Breast epithelium (tissue), 4 donors: ENCODE data around the gene ZFYVE16. TPM values are rescaled to one million over a fixed set of nuclear protein-coding genes. Genes with fewer than 3 reads are reported as not detected.

Experiments used
- DNase-seq, 2 donors: peaks; one replicate each; pipeline ENCODE4 v3.0.0-alpha.2; 2019; ENCODE audit warnings: low spot score in 2 of 2
- H3K27ac ChIP-seq, 2 donors: fragments of 200-600 bp; sonication (generic) in 1 of 2; one replicate each; pipeline ENCODE4 v1.5.1; 2016 to 2019; ENCODE audit warnings: mild to moderate bottlenecking in 1 of 2
- H3K27me3 ChIP-seq, 2 donors: fragments of 200-600 bp; sonication (generic) in 1 of 2; one replicate each; pipeline versions ENCODE4 v1.5.1 to v1.6.0; 2017 to 2019; ENCODE audit warnings: control low read depth in 1 of 2, mild to moderate bottlenecking in 1 of 2
- H3K36me3 ChIP-seq: fragments of 200-600 bp; one replicate; pipeline ENCODE4 v1.5.1; 2019
- H3K4me1 ChIP-seq, 2 donors: fragments of 200-600 bp; sonication (generic); one replicate each; pipeline ENCODE4 v1.5.1; 2016 to 2019; ENCODE audit warnings: control low read depth in 1 of 2
- H3K4me3 ChIP-seq, 3 donors: fragments of 200-600 bp; sonication (generic); 1 replicate in 2 of 3; 2 replicates in 1 of 3; pipeline ENCODE4 v1.5.1; 2016 to 2019; ENCODE audit warnings: mild to moderate bottlenecking in 3 of 3, moderate library complexity in 2 of 3
- H3K9me3 ChIP-seq, 2 donors: fragments of 200-600 bp; sonication (generic) in 1 of 2; one replicate each; pipeline ENCODE4 v1.5.1; 2016 to 2019; ENCODE audit warnings: control low read depth in 1 of 2
- CTCF ChIP-seq, 3 donors: fragments of 450-650 bp; IDR thresholded peaks; one replicate each; pipeline ENCODE4 v1.5.1; 2016 to 2017; ENCODE audit warnings: antibody characterized with exemption in 3 of 3, mild to moderate bottlenecking in 3 of 3, moderate library complexity in 3 of 3
- POLR2A ChIP-seq: fragments of 450-650 bp; IDR thresholded peaks from one replicate; pipeline ENCODE4 v1.6.1; 2016; ENCODE audit warnings: antibody characterized with exemption, mild to moderate bottlenecking, moderate library complexity
- POLR2AphosphoS5 ChIP-seq, 3 donors: sonication (generic); formaldehyde crosslinking; IDR thresholded peaks; one replicate each; pipeline ENCODE4 v1.6.1; 2017; ENCODE audit warnings: antibody characterized with exemption in 3 of 3
- intact Hi-C: fragments of 100-400 bp; cut with DNase I; formaldehyde crosslinking; loops from one replicate; pipeline ENCODE4 v1.15.1; 2023; ENCODE audit warnings: low total_unique reads
- total RNA-seq, 3 donors: library from RNA; depleted of rRNA; stranded (reverse); fragments of >200 nt; gene quantifications; one replicate each; pipeline ENCODE4 v1.1.0, GENCODE V29; 2016

The ZFYVE16 gene
- total RNA-seq, 3 donors from 2014 or later = 28.0 to 61.9 (median 50.5) TPM

GRCh38 chr5:80369521-80369920 is 38.3 kb upstream of the ZFYVE16 start:
- DNase-seq = no peak
- Histone ChIP-seq H3K36me3 (no peaks in the 10 kb centered on the region), H3K9me3 (no peaks in the 10 kb centered on the region), H3K27ac (no peak overlapping the region), H3K4me1 (no peaks in the 10 kb centered on the region), H3K27me3 (no peaks in the 10 kb centered on the region), H3K4me3 (no peak overlapping the region)
- TF ChIP-seq POLR2A (no peak), CTCF (IDR thresholded peaks at IDR 0.05) (no peak), POLR2AphosphoS5 (IDR thresholded peaks at IDR 0.05) (no peak)
- intact Hi-C loops = no loop called here

- no peaks in the 10 kb centered on the region for H3K9me3 ChIP-seq
- no peaks in the 10 kb centered on the region for H3K4me1 ChIP-seq
- TF ChIP-seq POLR2AphosphoS5 (IDR thresholded peaks at IDR 0.05) (no peak), POLR2A (no peak), CTCF (IDR thresholded peaks at IDR 0.05) (no peak)
- H3K4me3 ChIP-seq = no peak overlapping the region
- DNase-seq = no peak
- H3K36me3 ChIP-seq = no peaks in the 10 kb centered on the region
- intact Hi-C loops = no loop called here
- no peaks in the 10 kb centered on the region for H3K27me3 ChIP-seq
- no peak overlapping the region for H3K27ac ChIP-seq
Observed at GRCh38 chr5:80370390-80370789, 37.5 kb upstream of the ZFYVE16 start.

GRCh38 chr5:80372780-80373179 is 35.1 kb upstream of the ZFYVE16 start:
- DNase-seq = no peak
- Histone ChIP-seq H3K27me3 (no peaks in the 10 kb centered on the region), H3K27ac (no peak overlapping the region), H3K9me3 (no peaks in the 10 kb centered on the region), H3K36me3 (no peaks in the 10 kb centered on the region), H3K4me3 (no peak overlapping the region), H3K4me1 (no peaks in the 10 kb centered on the region)
- intact Hi-C loops = no loop called here
- TF ChIP-seq POLR2A = no peak
- TF ChIP-seq CTCF (IDR thresholded peaks at IDR 0.05) = no peak
- TF ChIP-seq POLR2AphosphoS5 (IDR thresholded peaks at IDR 0.05) = no peak

GRCh38 chr5:80374188-80374587 is 33.7 kb upstream of the ZFYVE16 start:
- Histone ChIP-seq H3K4me3 (no peak overlapping the region), H3K27me3 (no peaks in the 10 kb centered on the region), H3K27ac (no peak overlapping the region), H3K4me1 (no peaks in the 10 kb centered on the region), H3K36me3 (no peaks in the 10 kb centered on the region), H3K9me3 (no peaks in the 10 kb centered on the region)
- intact Hi-C loops = no loop called here
- DNase-seq = no peak
- TF ChIP-seq CTCF (IDR thresholded peaks at IDR 0.05) (no peak), POLR2AphosphoS5 (IDR thresholded peaks at IDR 0.05) (no peak), POLR2A (no peak)

- Histone ChIP-seq H3K4me1 (no peaks in the 10 kb centered on the region), H3K4me3 (no peak overlapping the region), H3K27me3 (no peaks in the 10 kb centered on the region), H3K36me3 (no peaks in the 10 kb centered on the region), H3K9me3 (no peaks in the 10 kb centered on the region), H3K27ac (no peak overlapping the region)
- DNase-seq = no peak
- intact Hi-C loops = no loop called here
- TF ChIP-seq POLR2A = no peak
- TF ChIP-seq POLR2AphosphoS5 (IDR thresholded peaks at IDR 0.05) = no peak
- TF ChIP-seq CTCF (IDR thresholded peaks at IDR 0.05) = no peak
Observed at GRCh38 chr5:80376557-80376956, 31.3 kb upstream of the ZFYVE16 start.
